ENCODE results near the gene ZSCAN5B.

ZSCAN5B gene

DNA sequence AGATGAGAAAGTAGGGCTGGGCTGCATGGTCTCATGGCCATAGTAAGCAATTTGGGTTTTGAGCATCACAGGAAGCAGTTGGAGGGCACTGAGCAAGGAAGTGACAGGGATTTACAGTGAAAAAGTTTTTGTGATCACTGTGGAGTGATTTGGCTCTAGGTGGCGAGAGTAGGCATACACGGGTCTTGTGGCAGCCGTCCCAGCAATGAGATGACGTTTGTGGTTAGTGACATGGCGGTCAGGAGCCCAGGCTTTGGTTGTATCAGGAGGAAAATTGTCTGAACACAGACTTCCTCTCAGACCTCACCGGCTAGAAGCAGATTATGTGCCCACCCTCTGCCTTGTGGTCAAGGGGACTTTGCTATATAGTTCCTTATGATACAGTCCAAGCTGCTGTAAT, 53.2 kb downstream of the ZSCAN5B start:
- DNase-seq, result no peak

DNA sequence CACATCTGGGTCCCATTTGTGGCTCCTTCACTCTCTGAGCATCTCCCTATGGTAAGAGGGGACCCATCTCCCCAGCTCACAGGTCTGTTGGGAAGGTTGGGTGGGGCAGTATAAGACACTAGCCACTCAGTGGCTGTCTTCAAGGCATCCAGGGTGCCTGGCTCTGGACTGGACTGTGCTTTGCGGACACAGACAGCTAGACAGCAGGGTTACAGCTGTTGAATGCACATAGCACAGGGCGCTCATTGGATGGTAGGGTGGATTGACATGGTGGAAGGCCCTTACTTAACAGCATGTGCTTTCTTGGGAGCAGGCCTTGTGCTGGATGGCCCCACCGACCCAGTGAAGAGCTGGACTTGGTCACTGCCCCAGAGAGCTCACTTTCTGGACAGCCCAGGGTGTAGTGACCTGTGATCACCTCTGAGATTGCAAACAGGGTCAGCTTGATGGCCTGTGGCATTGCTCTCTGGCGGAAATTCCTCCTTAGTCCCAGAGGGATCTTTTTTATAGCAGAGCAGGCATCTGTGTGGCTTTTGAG, 54.6 kb downstream of the ZSCAN5B start:
- no peak for DNase-seq

DNA sequence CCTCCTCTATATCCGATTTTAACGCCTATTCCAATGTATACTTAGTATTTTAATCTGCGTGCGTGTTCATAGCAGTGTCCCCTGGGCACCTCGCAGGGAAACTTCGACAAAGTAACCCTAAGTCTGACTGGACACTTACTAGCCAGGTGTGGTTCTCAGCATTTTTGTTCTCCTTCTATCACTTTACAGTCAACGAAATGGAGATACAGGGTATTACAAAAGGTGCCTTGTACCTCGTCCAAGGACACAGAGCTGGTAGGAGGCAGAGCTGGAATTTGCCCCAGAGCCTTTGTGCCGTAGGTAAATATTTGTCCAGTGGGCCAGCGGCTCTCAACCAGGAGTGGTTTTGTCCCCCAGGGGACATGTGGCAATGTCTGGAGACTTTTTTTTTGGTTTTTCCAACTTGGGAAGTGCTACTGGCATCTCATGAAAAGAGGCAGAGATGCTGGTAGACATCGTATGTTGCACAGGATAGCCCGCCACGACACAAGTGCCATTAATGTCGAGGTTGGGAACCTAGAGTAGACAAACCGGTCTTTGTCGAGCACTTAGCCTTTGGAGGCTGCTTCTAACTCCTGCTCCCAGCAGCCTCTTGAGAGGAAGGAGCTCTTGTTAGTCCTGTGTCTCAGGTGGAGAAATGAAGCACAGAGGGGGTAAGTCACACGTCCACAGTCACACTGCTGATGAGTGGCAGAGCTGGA, 55.3 kb downstream of the ZSCAN5B start:
- no peak for DNase-seq

DNA sequence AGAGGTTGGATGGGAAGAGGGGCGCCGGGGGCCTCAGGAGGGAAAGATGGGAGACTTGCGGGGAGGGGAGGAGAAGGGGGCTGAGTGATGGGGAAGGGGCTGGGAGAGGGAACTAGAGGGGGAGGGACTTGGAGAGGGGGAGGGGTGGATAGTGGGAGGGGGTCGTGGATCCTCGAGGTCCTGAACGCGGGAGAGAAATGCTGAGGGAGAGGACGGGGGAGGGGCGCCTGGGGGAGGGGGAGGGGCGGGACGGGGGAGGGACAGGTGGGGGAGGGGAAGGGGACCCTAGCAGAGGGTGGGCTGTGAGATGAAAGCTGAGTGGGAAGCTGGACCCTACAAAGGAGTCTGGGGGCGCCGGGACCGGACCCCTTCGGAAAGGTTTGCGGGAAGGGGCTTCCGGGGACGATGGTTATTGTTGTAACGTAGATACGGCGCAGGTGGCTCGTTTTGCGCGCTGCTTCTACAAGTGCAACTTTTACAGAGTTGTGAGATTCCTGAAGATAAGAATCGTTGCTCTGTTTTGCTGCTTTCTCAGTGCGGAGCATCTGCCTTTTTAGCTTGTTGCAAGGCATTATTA, 56.1 kb downstream of the ZSCAN5B start:
- no peak for DNase-seq

DNA sequence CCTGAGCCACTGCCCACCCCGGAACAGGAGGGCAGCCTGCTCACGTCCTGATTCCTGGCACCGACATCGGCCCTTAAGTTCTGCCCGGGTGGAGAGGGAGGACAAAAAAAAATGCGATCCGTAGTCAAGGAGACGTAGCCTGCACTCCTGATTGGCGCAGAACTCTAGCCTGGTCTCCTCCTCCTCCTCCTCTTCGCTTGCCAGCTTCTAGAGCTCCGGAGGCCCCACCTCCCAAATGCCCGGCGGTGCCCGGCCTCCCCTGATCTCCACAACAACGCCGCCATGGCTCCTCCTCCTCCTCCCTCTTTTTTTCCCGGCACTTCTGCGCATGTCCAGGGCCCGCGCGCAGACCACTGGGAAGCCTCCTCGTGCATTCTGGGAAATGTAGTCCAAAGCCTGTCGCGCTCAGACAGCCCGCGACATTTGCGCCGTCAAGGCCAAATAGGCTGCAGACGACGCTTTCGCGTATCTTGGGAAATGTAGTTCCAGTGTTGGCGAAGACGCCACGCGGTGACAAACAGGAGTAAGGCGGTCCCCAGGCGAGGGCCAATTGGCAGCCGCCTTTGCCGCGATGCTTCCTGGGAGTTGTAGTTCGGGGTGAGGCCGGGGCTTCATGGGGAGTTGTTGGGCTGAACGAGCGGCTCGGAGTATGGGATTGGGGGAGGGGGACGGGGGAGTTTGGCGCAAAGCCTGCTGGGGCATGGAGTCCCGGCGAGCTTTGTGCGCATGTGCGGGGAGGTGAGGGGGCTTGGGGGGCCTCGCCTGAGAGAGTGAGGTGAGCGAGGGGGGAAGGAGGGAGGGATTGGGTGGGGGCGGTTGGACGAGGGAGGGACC, 56.8 kb downstream of the ZSCAN5B start, which contains the start of gene ZNF444:
Gene ZNF444, plus strand, starts transcription at position 705 of the 834 bp plus-strand sequence. CDS start 5,625 bp downstream, outside the sequence.
- DNase-seq, result peak; percentile 100

DNA sequence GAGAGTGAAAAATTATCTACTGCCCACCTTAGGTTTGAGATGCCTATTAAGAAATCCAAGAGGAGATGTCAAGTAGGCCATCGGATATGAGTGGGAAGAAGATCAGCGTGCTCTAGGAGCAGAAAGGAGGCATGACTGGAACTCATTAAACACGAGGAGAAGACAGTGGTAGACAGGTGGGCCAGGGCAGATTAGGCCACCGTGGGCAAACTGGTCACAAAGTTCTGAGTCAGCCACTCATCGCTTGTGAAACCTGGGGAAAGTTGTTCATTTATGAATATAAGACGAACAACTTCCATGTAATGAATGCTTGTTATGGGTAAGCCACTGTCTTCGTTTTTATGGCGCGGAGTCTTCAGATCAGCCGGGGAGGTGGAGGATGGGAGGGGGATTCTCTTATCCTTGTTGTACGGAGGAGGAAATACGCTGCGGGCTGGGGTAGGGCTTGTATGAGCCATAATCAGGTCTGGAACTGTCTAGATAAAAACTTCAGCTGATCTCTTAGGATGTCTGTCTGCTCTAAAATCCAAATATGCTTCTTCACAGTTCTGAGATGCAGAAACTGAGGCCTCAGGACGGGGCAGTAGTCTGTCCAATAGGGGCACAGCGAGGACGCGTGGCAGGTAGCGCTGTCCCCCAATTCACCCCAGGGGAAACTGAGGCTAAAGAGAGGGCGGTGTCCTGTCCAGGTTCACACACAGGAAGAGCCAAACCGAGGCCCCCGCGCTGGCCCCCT, 57.6 kb downstream of the ZSCAN5B start:
- DNase-seq, result peak; percentile 84
